ENCODE data around the gene EIF2AK3. TPM values are rescaled to one million over a fixed set of nuclear protein-coding genes. Genes with fewer than 3 reads are reported as not detected.
A peak's percentile ranks its signal among the peaks of the same experiment; 100 is the strongest.

EIF2AK3 gene
- total and polyA plus RNA-seq, 2 of the 13 experiments (the other 11 are each of a cell fraction or from before 2014, with no cell fraction given) = 10.3 to 30.6 TPM

DNA sequence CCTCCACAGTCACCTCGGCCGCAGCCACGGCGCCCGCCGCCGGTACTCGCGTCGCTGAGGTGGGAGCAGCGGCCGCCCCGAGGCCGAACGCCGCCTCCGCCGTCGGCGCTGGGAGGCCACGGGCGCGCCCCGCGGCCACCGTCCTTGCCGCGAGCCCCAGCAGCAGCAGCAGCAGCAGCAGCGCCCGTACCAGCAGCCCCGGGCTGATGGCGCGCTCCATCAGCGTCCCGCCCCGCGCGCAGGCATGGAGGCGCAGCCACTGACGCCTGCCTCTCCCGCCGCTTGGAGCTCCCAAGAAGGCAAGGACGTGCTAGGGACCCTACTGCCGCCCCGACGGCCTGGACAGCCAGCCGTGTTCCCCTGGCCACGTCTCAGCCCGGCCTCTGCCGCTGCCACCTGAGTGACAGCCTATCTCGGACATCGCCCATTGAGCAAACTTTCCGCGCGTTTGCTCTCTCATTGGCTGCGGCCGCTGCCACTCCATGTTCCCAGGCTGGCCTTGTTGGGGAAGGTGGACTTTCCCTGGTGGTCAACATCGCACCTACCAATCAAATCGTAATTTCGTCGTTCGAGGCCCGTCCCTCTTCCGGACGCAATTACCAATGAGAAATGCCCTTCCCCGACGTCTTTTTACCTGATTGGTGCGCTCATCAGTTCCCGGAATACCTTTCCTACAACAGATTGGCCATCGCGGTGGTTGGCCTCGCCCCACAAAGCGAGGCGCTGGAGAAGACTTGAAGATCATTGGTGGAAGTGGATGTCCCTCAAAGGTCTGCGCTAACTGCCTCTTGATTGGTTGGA is at the start of gene EIF2AK3 (continued):
- TF ChIP-seq ZNF512 (CRISPR knock-in tag; IDR thresholded peaks at IDR 0.05) = no peak
- peak; percentile 57 for TF ChIP-seq ZNF546 (CRISPR knock-in tag; conservative IDR thresholded peaks at IDR 0.05)
- TF ChIP-seq ATF7 (IDR thresholded peaks at IDR 0.05) = no peak
- TF ChIP-seq ATF7 (CRISPR knock-in tag; IDR thresholded peaks at IDR 0.05) = no peak
- peak; percentile 37 for TF ChIP-seq ZNF547 (CRISPR knock-in tag; IDR thresholded peaks at IDR 0.05)
- peak; percentile 55 for TF ChIP-seq CBX1 (IDR thresholded peaks at IDR 0.05; ENCODE audit: low read depth)
- TF ChIP-seq SPEN (CRISPR knock-in tag; IDR thresholded peaks at IDR 0.05; ENCODE audit: low read depth) = peak; percentile 78
- TF ChIP-seq ZNF350 (CRISPR knock-in tag; IDR thresholded peaks at IDR 0.05; ENCODE audit: borderline replicate concordance, low read depth) = no peak
- TF ChIP-seq HMG20A (CRISPR knock-in tag; IDR thresholded peaks at IDR 0.05; ENCODE audit: borderline replicate concordance) = no peak
- no peak for TF ChIP-seq ZNF850 (CRISPR knock-in tag; conservative IDR thresholded peaks at IDR 0.05)
- no peak for TF ChIP-seq ZFP82 (CRISPR knock-in tag; IDR thresholded peaks at IDR 0.05; ENCODE audit: borderline replicate concordance)
- TF ChIP-seq, protein P1, sequence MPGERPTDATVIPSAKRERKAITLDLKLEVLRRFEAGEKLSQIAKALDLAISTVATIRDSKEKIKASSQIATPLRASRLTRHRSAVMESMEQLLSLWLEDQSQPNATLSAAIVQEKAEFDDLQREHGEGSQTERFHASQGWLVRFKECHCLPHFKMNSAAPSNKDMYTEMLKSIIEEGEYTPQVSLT (CRISPR knock-in tag; IDR thresholded peaks at IDR 0.05; ENCODE audit: borderline replicate concordance, low read depth) = no peak; the same call in 1 of the 2 replicates
- TF ChIP-seq, protein P2, sequence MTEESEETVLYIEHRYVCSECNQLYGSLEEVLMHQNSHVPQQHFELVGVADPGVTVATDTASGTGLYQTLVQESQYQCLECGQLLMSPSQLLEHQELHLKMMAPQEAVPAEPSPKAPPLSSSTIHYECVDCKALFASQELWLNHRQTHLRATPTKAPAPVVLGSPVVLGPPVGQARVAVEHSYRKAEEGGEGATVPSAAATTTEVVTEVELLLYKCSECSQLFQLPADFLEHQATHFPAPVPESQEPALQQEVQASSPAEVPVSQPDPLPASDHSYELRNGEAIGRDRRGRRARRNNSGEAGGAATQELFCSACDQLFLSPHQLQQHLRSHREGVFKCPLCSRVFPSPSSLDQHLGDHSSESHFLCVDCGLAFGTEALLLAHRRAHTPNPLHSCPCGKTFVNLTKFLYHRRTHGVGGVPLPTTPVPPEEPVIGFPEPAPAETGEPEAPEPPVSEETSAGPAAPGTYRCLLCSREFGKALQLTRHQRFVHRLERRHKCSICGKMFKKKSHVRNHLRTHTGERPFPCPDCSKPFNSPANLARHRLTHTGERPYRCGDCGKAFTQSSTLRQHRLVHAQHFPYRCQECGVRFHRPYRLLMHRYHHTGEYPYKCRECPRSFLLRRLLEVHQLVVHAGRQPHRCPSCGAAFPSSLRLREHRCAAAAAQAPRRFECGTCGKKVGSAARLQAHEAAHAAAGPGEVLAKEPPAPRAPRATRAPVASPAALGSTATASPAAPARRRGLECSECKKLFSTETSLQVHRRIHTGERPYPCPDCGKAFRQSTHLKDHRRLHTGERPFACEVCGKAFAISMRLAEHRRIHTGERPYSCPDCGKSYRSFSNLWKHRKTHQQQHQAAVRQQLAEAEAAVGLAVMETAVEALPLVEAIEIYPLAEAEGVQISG (CRISPR knock-in tag; IDR thresholded peaks at IDR 0.05) = peak; percentile 73
- no peak for TF ChIP-seq ZKSCAN1 (IDR thresholded peaks at IDR 0.05; ENCODE audit: low read length)
- TF ChIP-seq, protein P3, sequence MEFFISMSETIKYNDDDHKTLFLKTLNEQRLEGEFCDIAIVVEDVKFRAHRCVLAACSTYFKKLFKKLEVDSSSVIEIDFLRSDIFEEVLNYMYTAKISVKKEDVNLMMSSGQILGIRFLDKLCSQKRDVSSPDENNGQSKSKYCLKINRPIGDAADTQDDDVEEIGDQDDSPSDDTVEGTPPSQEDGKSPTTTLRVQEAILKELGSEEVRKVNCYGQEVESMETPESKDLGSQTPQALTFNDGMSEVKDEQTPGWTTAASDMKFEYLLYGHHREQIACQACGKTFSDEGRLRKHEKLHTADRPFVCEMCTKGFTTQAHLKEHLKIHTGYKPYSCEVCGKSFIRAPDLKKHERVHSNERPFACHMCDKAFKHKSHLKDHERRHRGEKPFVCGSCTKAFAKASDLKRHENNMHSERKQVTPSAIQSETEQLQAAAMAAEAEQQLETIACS (CRISPR knock-in tag; IDR thresholded peaks at IDR 0.05) = no peak
- no peak for TF ChIP-seq ZNF780A (CRISPR knock-in tag; IDR thresholded peaks at IDR 0.05)
- TF ChIP-seq, protein P4, sequence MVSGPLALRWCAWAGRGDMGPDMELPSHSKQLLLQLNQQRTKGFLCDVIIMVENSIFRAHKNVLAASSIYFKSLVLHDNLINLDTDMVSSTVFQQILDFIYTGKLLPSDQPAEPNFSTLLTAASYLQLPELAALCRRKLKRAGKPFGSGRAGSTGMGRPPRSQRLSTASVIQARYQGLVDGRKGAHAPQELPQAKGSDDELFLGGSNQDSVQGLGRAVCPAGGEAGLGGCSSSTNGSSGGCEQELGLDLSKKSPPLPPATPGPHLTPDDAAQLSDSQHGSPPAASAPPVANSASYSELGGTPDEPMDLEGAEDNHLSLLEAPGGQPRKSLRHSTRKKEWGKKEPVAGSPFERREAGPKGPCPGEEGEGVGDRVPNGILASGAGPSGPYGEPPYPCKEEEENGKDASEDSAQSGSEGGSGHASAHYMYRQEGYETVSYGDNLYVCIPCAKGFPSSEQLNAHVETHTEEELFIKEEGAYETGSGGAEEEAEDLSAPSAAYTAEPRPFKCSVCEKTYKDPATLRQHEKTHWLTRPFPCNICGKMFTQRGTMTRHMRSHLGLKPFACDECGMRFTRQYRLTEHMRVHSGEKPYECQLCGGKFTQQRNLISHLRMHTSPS (CRISPR knock-in tag; IDR thresholded peaks at IDR 0.05; ENCODE audit: low read depth) = no peak
- peak; percentile 57 for TF ChIP-seq SMYD3 (CRISPR knock-in tag; IDR thresholded peaks at IDR 0.05)
- peak; percentile 99 for TF ChIP-seq NFYB (CRISPR knock-in tag; IDR thresholded peaks at IDR 0.05)
- TF ChIP-seq EEA1 (CRISPR knock-in tag; IDR thresholded peaks at IDR 0.05; ENCODE audit: borderline replicate concordance) = no peak; the same call in 1 of the 2 replicates
- TF ChIP-seq HNRNPH1 (optimal IDR thresholded peaks at IDR 0.05; ENCODE audit: low read depth, low read length) = no peak
- TF ChIP-seq MTF1 (CRISPR knock-in tag; IDR thresholded peaks at IDR 0.05) = no peak; the same call in 1 of the 2 replicates
- TF ChIP-seq PPARG (CRISPR knock-in tag; conservative IDR thresholded peaks at IDR 0.05) = peak; percentile 31; the same call in 1 of the 2 replicates
